ENCODE results near the gene COPS3. TPM values are rescaled to one million over a fixed set of nuclear protein-coding genes. Genes with fewer than 3 reads are reported as not detected.

Gene COPS3
- total RNA-seq, 3 donors from 2014 or later = 154 to 163 (median 161) TPM

DNA sequence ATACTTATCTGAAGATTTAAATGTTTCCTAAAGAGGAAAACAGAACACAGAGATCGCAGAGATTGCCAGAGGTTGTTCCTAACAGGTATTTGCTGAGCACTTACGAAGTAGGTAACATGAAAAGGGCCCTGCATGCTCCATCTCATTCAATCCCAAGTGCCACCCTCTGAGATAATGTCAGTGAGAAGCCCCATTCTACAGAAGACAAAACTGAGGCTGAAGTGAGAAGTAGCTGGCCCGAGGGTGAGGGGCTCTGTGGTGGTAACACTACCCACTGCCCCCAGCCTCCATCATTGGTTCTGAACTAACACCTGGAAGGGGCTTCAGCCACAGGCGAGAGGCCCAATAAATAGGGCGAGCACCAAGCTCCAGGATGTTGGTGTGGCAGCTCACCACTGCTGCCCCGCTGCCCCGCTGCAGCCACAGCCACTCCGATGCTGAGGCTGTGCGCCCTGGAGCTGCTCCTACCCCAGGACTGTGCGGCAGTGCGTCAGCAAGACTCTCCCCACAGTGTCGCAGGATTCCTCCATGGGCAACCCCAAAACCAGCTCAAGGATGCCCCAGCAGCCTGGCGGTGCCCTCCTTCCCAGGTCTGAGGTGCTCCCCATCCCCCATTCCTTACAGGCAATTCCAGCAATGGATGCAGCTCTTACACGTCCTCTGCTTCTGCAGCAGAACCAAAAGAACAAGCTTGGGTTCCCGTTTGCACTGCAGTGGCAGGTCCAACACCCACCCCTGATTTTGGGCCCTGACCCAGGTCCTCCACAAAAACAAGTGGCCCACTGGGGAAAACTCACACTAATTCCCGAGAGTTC lies 54.4 kb downstream of the COPS3 start:
- Mint-ChIP-seq H3K4me3 (no peak overlapping the region), H3K27me3 (ENCODE audit: low read depth) (no peaks in the 10 kb centered on the region), H3K36me3 (ENCODE audit: insufficient read depth) (peaks cover 36% of the 10 kb centered on the region), H3K9me3 (no peaks in the 10 kb centered on the region), H3K4me1 (ENCODE audit: low read depth) (no peaks in the 10 kb centered on the region)
- ATAC-seq (no peak), DNase-seq (no peak)

DNA sequence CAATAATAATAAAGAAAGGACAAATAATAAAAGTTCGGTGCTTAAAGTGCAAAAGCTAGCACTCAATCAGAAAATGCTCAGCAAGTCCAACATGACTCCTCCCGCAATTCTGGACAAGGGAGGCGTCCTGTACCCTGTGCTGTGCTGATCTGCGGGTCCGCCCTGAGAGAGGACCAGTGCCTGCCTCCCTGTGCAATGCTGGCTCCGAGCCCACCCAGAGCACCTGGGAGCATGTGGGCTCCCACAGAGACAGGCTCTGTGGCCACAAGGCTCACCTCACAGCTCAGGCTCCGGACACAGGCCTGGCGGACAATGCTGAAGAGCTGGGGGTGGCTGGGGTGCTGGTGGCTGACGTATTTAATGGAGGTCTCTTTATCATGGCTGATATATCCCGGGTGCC lies 55.1 kb downstream of the COPS3 start:
- no peak for ATAC-seq
- H3K9me3 Mint-ChIP-seq = no peaks in the 10 kb centered on the region
- DNase-seq = no peak

DNA sequence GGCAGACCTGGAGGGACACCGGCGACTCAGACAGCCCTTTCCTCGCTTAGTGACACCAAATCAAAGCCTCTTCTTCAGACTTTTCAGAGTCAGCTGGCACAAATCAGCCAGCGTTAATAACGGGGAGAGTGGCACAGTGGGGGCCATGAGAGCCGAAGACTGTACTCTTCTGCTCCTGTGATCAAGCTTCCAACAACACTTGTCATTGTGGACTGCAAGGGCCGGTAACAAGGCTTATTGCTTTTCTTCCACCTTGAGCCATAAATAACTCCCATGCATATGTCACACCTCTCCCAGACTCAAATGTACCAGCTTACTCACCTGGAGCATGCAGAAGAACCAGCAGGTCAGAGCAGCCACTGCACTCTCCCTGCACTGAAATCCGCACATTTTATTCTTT lies 56.9 kb downstream of the COPS3 start:
- ATAC-seq = no peak
- Mint-ChIP-seq H3K27me3 (ENCODE audit: low read depth) (no peaks in the 10 kb centered on the region), H3K4me3 (no peak overlapping the region), H3K9me3 (no peaks in the 10 kb centered on the region), H3K4me1 (ENCODE audit: low read depth) (no peaks in the 10 kb centered on the region), H3K36me3 (ENCODE audit: insufficient read depth) (peaks cover 34% of the 10 kb centered on the region)
- no peak for DNase-seq

More for the DNA sequence above, 55.1 kb downstream of the COPS3 start:
- Mint-ChIP-seq H3K36me3 (ENCODE audit: insufficient read depth) (peaks cover 36% of the 10 kb centered on the region), H3K4me3 (no peak overlapping the region), H3K4me1 (ENCODE audit: low read depth) (no peaks in the 10 kb centered on the region), H3K27me3 (ENCODE audit: low read depth) (no peaks in the 10 kb centered on the region)

DNA sequence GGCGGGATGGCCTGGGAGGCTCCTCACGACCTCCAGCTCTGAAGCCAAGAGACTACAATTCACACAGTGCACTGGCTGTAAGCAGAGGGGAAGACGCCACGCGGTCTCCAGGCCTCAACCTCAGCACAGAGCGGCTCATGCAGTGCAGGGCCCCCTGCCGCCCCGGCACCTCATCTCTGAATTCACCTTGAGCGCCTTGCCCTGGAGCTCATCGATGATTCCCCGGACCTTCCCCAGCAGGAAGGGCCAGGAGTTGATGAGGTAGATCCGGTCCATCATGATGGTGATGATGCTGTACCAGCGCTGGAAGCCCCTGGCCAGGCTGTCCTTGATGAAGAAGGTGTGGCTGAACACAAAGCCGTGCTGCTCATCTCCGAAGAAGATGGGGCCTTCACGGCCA lies 57.3 kb downstream of the COPS3 start:
- no peak for DNase-seq
- Mint-ChIP-seq H3K9me3 (no peaks in the 10 kb centered on the region), H3K4me3 (no peak overlapping the region), H3K4me1 (ENCODE audit: low read depth) (no peaks in the 10 kb centered on the region), H3K36me3 (ENCODE audit: insufficient read depth) (peaks cover 32% of the 10 kb centered on the region), H3K27me3 (ENCODE audit: low read depth) (no peaks in the 10 kb centered on the region)
- no peak for ATAC-seq

DNA sequence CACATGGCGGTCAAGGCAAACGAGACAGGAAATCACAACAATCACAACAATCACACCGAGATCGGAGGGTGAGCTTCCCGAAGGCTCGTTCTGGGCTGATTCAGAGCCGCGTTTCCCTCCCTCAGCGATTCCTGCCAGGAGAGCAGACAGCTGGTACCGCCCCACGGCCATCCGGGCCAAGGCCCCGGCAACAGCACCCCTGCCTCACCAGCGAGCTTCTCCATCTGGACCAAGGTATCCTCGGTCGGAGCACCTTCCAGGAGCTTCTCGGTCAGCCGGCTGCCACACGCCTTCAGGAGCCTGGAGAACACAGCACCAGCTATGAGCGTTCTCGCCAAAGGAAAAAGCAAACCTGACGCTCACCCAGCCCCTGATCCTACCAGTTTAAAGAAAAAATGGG lies 59.7 kb downstream of the COPS3 start:
- no peaks in the 10 kb centered on the region for H3K27me3 Mint-ChIP-seq (ENCODE audit: low read depth)
- ATAC-seq (no peak), DNase-seq (no peak)
- no peaks in the 10 kb centered on the region for H3K4me1 Mint-ChIP-seq (ENCODE audit: low read depth)
- no peaks in the 10 kb centered on the region for H3K9me3 Mint-ChIP-seq
- no peak overlapping the region for H3K4me3 Mint-ChIP-seq
- peaks cover 38% of the 10 kb centered on the region for H3K36me3 Mint-ChIP-seq (ENCODE audit: insufficient read depth)

DNA sequence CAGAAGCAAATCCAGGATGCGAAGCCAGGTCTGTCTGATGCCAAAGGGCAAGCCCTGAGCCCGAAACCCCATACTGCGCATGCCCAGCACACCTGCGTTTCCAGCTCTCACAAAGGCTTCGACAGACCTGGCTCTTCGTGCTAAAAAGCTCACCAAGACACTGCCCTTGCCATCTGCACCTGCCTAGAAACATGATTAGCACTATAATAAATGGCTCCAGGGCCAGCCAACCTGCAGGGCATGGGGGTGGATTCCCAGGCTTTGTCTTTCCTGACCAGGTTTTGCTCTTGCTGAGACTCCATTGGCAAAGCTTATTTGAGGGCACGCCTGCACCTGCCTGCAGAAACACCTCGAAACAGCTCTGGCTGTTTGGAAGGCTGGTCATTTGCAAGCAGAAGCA lies 60.5 kb downstream of the COPS3 start:
- H3K9me3 Mint-ChIP-seq = no peaks in the 10 kb centered on the region
- no peak overlapping the region for H3K4me3 Mint-ChIP-seq
- peaks cover 41% of the 10 kb centered on the region for H3K36me3 Mint-ChIP-seq (ENCODE audit: insufficient read depth)
- DNase-seq = no peak
- no peaks in the 10 kb centered on the region for H3K4me1 Mint-ChIP-seq (ENCODE audit: low read depth)
- H3K27me3 Mint-ChIP-seq (ENCODE audit: low read depth) = no peaks in the 10 kb centered on the region
- no peak for ATAC-seq

DNA sequence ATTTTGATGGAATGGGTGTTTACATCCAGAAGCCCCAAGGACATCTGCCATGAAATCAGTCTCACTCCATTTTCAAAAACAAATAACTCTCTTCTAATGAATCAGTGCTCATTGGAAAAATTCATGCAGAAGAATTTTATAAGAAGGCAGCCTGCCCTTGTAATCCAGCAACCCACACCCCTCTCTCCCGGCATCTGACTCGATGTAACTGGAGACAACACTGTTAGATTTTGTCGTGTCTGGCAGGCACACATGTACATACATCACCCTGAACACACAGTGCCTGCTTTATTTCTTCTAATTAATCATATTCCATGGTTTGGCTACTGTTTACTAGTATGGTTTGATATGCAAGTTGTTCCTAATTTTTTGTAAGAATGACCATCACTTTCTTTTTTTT lies 63.1 kb downstream of the COPS3 start:
- Mint-ChIP-seq H3K36me3 (ENCODE audit: insufficient read depth) (peaks cover 33% of the 10 kb centered on the region), H3K9me3 (no peaks in the 10 kb centered on the region), H3K4me1 (ENCODE audit: low read depth) (no peaks in the 10 kb centered on the region), H3K4me3 (no peak overlapping the region), H3K27me3 (ENCODE audit: low read depth) (no peaks in the 10 kb centered on the region)
- DNase-seq (no peak), ATAC-seq (no peak)

DNA sequence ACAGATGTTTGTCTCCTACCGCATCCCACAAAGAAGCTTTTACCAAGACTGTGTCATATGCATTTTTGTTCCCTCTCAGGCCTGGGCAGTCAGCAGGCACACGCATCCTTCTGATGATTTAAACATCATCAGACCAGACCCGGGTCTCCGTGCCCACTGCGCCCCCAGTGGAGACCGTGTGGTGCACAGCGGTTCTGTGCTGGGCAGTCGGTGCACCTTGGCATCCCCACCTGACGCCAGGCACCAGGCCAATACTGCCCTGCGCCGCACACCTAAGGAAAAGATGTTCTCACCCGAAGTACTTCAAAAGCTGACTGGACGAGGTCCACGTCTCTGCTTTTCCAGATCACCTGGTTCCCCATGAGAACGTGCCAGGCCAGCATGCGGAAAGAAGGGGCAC lies 64.3 kb downstream of the COPS3 start:
- H3K36me3 Mint-ChIP-seq (ENCODE audit: insufficient read depth) = peaks cover 34% of the 10 kb centered on the region
- ATAC-seq (no peak), DNase-seq (no peak)
- no peak overlapping the region for H3K4me3 Mint-ChIP-seq
- no peaks in the 10 kb centered on the region for H3K4me1 Mint-ChIP-seq (ENCODE audit: low read depth)
- H3K27me3 Mint-ChIP-seq (ENCODE audit: low read depth) = no peaks in the 10 kb centered on the region
- H3K9me3 Mint-ChIP-seq = no peaks in the 10 kb centered on the region

DNA sequence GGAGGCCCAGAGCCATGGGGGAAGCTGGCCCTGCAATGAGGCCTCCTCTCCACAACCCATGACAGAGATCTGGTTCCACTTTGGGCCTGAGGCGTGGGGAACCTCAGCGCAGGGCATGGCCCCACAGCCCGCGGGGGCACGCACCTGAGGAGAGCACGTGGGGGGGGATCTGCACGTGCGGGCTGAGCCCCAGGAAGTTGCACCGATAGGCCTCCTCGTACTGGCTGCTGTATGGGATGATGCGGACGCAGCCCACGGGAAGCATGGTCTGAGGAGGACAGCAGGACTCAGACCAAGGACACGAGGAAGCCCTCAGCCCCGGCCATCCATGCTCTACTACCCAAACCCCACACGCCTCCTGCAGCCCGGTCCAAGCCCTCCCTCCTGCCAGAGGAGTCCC lies 64.8 kb downstream of the COPS3 start:
- no peak overlapping the region for H3K4me3 Mint-ChIP-seq
- H3K27me3 Mint-ChIP-seq (ENCODE audit: low read depth) = no peaks in the 10 kb centered on the region
- DNase-seq = no peak
- peaks cover 34% of the 10 kb centered on the region for H3K36me3 Mint-ChIP-seq (ENCODE audit: insufficient read depth)
- no peaks in the 10 kb centered on the region for H3K4me1 Mint-ChIP-seq (ENCODE audit: low read depth)
- H3K9me3 Mint-ChIP-seq = no peaks in the 10 kb centered on the region
- no peak for ATAC-seq

DNA sequence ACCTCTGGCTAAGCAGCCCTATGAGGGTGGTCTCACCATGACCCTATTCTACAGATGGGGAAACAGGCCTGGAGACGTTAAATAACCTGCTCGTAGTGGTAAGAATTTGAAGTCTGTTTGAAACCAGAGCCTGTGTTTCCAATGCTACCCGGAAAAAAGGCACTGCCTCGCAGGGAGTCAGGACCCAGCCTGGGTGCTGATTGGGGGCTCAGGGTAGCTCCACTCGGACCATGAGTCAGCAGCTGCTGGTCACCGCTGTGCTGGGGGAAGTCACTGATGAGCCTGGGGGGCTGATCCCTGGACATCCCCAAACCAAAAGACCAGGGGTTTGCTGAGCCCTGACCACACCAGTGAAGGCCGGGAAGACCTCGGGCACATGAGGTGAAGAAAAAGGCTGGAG lies 65.5 kb downstream of the COPS3 start:
- H3K27me3 Mint-ChIP-seq (ENCODE audit: low read depth) = no peaks in the 10 kb centered on the region
- H3K9me3 Mint-ChIP-seq = no peaks in the 10 kb centered on the region
- no peaks in the 10 kb centered on the region for H3K4me1 Mint-ChIP-seq (ENCODE audit: low read depth)
- ATAC-seq = no peak
- peaks cover 29% of the 10 kb centered on the region for H3K36me3 Mint-ChIP-seq (ENCODE audit: insufficient read depth)
- H3K4me3 Mint-ChIP-seq = no peak overlapping the region
- no peak for DNase-seq

DNA sequence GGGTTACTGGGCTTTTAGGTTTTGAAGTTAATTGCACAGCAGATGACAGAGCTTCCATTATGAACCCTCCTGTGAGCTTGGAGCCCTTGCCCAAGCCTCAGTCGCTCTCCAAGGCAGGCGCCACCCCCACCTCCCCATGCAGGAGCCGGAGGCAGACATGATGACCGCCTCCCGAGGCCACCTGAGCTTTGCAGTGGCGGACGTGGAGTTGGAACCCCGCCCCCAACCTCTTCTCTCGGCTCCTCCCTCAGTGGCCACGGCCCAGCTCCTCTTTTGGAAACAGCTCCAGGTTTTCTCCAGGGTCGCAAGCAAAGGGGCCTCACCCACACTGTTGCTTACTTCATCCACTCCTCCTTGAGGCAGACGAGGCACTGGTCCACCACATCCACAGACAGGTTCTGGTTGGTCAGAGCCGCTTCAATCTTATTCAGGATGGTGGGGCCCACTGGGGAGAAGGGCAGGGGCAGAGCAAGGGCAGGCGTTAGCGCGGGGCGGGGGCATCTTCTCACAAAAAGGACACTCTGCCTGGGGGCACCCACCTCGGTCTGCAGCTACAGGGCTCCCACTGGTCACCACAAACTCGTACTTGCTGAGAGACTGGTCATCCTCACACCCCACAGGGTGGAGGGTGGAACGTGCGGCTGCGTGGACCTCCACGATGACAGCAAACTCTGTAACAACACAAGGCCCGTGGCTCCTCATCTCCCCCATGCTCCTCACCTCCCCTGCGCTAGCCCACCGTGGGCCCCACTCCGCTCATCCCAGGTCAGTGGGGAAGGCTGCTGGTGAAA lies 66.2 kb downstream of the COPS3 start:
- Mint-ChIP-seq H3K9me3 (no peaks in the 10 kb centered on the region), H3K4me3 (no peak overlapping the region), H3K27me3 (ENCODE audit: low read depth) (no peaks in the 10 kb centered on the region), H3K4me1 (ENCODE audit: low read depth) (no peaks in the 10 kb centered on the region), H3K36me3 (ENCODE audit: insufficient read depth) (peaks cover 29% of the 10 kb centered on the region)
- ATAC-seq = no peak
- no peak for DNase-seq

DNA sequence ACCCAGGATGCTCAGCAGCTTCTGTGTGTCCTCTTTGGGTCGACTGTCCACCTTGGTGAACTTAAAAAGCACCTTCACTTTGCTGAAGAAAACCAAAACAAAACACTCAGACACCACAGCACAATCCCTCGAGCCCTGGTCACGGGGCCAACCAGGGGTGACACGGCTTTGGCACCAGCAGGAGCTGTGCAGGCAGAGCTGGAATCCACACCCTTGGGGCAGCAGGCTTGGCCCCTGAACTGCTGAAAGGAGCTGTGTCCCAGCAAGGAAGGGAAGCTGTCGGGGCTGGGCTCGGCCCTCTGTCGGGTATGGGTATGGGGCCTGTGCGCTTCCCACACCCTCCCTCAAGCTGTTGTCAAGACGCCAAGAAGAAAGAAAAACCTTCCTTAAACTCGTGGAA lies 67.3 kb downstream of the COPS3 start:
- ATAC-seq = no peak
- DNase-seq = no peak
- no peak overlapping the region for H3K4me3 Mint-ChIP-seq
- no peaks in the 10 kb centered on the region for H3K4me1 Mint-ChIP-seq (ENCODE audit: low read depth)
- H3K27me3 Mint-ChIP-seq (ENCODE audit: low read depth) = no peaks in the 10 kb centered on the region
- H3K9me3 Mint-ChIP-seq = no peaks in the 10 kb centered on the region
- peaks cover 27% of the 10 kb centered on the region for H3K36me3 Mint-ChIP-seq (ENCODE audit: insufficient read depth)

DNA sequence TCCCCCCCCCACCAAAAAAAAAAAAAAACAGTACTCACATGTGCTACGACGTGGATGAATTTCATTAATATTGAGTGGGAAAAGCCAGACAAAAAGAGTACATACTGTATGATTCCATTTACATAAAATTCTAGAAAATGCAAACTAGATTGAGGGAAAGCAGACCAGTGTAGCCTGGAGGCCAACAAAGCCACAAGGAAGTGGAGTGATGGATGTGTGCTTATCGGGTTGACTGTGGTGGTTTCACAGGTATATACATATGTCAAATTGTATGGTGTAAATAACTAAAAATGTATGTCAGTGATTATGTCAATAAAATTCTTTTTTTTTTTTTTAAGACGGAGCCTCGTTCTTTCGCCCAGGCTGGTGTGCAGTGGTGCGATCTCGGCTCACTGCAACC lies 73.0 kb downstream of the COPS3 start:
- ATAC-seq (no peak), DNase-seq (no peak)
- Mint-ChIP-seq H3K9me3 (no peaks in the 10 kb centered on the region), H3K4me1 (ENCODE audit: low read depth) (peaks cover 19% of the 10 kb centered on the region), H3K4me3 (no peak overlapping the region), H3K36me3 (ENCODE audit: insufficient read depth) (peaks cover 8% of the 10 kb centered on the region), H3K27me3 (ENCODE audit: low read depth) (no peaks in the 10 kb centered on the region)

DNA sequence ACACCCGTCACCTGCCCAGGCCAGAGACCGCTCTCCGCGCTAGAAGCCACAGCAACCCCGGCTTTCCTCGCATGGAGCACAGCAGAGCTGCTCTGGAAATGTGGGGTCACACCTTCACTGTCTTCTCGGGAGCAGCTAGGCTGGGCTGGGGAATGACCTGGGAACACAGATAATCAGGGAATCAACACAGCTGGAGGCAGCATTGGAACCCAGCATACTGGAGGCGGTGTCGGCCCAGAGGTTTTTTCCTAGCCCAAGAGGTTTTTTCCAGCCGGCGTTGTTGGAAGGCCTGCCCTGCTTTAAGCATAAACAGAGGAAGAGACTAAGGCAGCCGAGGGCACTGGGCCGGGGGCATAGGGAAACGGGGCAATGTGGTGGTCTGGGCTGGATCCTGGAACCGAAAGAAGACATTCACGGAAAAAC lies 74.1 kb downstream of the COPS3 start:
- Mint-ChIP-seq H3K36me3 (ENCODE audit: insufficient read depth) (peaks cover 13% of the 10 kb centered on the region), H3K4me3 (peak overlapping the region; percentile 65), H3K27me3 (ENCODE audit: low read depth) (no peaks in the 10 kb centered on the region), H3K9me3 (no peaks in the 10 kb centered on the region), H3K4me1 (ENCODE audit: low read depth) (peaks cover 21% of the 10 kb centered on the region)
- ATAC-seq = no peak
- no peak for DNase-seq

Data from activated T-cell treated with anti-CD3 and anti-CD28 coated beads, Interleukin-2, amount 50 U/mL, for 4 hours (primary cell).